Endothelial cell of hepatic sinusoid (primary cell): Measurements from ENCODE around the gene MIOX.

ENCODE experiments used
- in situ Hi-C: cut with HindIII; loops from 2 replicates; pipeline ENCODE4 v1.10.0; 2017; ENCODE audit warnings: low sequenced_read_pairs

MIOX gene

GRCh38 chr22:50454556-50455075 lies 32.0 kb upstream of the MIOX start:
- in situ Hi-C loops, result loop anchor here (5.0 kb wide), 1 partner anchor 33 kb away; the partner anchor contains the start of gene MIOX

GRCh38 chr22:50455201-50455600 lies 31.5 kb upstream of the MIOX start:
- in situ Hi-C loops, result no loop called here

GRCh38 chr22:50456026-50456425 lies 30.6 kb upstream of the MIOX start:
- in situ Hi-C loops, result no loop called here

- in situ Hi-C loops, result no loop called here
Measured at GRCh38 chr22:50456466-50457234, 30.0 kb upstream of the MIOX start.

GRCh38 chr22:50459016-50459415 lies 27.6 kb upstream of the MIOX start:
- in situ Hi-C loops, result no loop called here

GRCh38 chr22:50459496-50460140 lies 27.0 kb upstream of the MIOX start:
- in situ Hi-C loops, result no loop called here

- in situ Hi-C loops, result no loop called here
Measured at GRCh38 chr22:50460938-50461337, 25.7 kb upstream of the MIOX start.

GRCh38 chr22:50461536-50461935 lies 25.1 kb upstream of the MIOX start:
- in situ Hi-C loops, result no loop called here

GRCh38 chr22:50461979-50462540 lies 24.6 kb upstream of the MIOX start:
- in situ Hi-C loops, result no loop called here

GRCh38 chr22:50463188-50463900 lies 23.3 kb upstream of the MIOX start:
- in situ Hi-C loops, result no loop called here

- in situ Hi-C loops, result no loop called here
Measured at GRCh38 chr22:50464451-50464850, 22.2 kb upstream of the MIOX start.

- in situ Hi-C loops, result no loop called here
Measured at GRCh38 chr22:50465066-50465930, 21.4 kb upstream of the MIOX start.

GRCh38 chr22:50467341-50467740 lies 19.3 kb upstream of the MIOX start:
- in situ Hi-C loops, result no loop called here

- in situ Hi-C loops, result no loop called here
Measured at GRCh38 chr22:50467773-50468440, 18.8 kb upstream of the MIOX start.

- in situ Hi-C loops, result no loop called here
Measured at GRCh38 chr22:50468626-50469025, 18.0 kb upstream of the MIOX start.

GRCh38 chr22:50469377-50470305 lies 17.0 kb upstream of the MIOX start:
- in situ Hi-C loops, result no loop called here

GRCh38 chr22:50470491-50470890 lies 16.2 kb upstream of the MIOX start:
- in situ Hi-C loops, result no loop called here

- in situ Hi-C loops, result no loop called here
Measured at GRCh38 chr22:50471197-50471847, 15.3 kb upstream of the MIOX start.
